Endothelial cell of umbilical vein (primary cell): ENCODE data around the gene KIAA1217.

Experiments used
- EZH2 ChIP-seq: IDR thresholded peaks from 2 replicates; pipeline ENCODE4 v1.6.1; 2012; ENCODE audit warnings: borderline replicate concordance, low read depth, mild to moderate bottlenecking, moderate library complexity, low read length, inconsistent platforms; ENCODE audit not compliant: severe bottlenecking
- FOS ChIP-seq: IDR thresholded peaks from 2 replicates; pipeline ENCODE4 v1.6.1; 2011; ENCODE audit warnings: mild to moderate bottlenecking, low read length, moderate library complexity, borderline replicate concordance; ENCODE audit not compliant: insufficient read depth
- POLR2A ChIP-seq: IDR thresholded peaks from 2 replicates; pipeline ENCODE4 v1.6.1; 2012; ENCODE audit warnings: low read depth, mild to moderate bottlenecking, control low read depth, low read length
- POLR2AphosphoS5 ChIP-seq: IDR thresholded peaks from 2 replicates; pipeline ENCODE4 v1.6.1; 2012; ENCODE audit warnings: low read depth, mild to moderate bottlenecking, control low read depth, low read length, moderate library complexity; ENCODE audit not compliant: insufficient read depth
- TF ChIP-seq, protein P1 (sequence below), 2 donors: IDR thresholded peaks; 1 replicate in 1 of 2; 2 replicates in 1 of 2; pipeline ENCODE4 v1.5.1; 2011; ENCODE audit warnings: low read length in 2 of 2, mild to moderate bottlenecking in 2 of 2, moderate library complexity in 2 of 2, control low read depth in 1 of 2, inconsistent platforms in 1 of 2, low read depth in 1 of 2; ENCODE audit not compliant: insufficient read depth in 1 of 2; ENCODE audit errors: extremely low read depth in 1 of 2
- TF ChIP-seq, protein P2 (sequence below): IDR thresholded peaks from 2 replicates; pipeline ENCODE4 v1.6.1; 2011; ENCODE audit not compliant: insufficient read depth, insufficient read length

DNA sequence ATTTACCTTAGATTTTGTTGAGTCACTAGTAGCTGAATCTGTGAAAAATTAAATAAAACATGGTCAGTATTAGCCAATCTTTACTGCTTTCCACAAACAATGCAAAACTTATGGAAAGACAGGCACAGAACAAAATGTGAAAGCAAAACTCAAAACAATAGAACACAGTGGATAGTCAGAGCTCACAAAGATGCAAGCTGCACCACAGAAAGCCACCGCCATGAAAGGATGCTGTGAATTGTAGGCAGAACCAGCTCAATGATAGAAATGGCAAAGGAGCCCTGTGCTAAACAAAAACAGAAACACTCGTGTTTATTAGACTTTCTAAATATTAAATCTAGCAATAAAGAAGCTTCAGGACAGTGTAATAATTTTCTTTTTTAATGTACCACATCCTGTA is 380.3 kb downstream of the KIAA1217 start:
- TF ChIP-seq, protein P1, sequence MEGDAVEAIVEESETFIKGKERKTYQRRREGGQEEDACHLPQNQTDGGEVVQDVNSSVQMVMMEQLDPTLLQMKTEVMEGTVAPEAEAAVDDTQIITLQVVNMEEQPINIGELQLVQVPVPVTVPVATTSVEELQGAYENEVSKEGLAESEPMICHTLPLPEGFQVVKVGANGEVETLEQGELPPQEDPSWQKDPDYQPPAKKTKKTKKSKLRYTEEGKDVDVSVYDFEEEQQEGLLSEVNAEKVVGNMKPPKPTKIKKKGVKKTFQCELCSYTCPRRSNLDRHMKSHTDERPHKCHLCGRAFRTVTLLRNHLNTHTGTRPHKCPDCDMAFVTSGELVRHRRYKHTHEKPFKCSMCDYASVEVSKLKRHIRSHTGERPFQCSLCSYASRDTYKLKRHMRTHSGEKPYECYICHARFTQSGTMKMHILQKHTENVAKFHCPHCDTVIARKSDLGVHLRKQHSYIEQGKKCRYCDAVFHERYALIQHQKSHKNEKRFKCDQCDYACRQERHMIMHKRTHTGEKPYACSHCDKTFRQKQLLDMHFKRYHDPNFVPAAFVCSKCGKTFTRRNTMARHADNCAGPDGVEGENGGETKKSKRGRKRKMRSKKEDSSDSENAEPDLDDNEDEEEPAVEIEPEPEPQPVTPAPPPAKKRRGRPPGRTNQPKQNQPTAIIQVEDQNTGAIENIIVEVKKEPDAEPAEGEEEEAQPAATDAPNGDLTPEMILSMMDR (IDR thresholded peaks at IDR 0.05; ENCODE audit: extremely low read depth in 1 of 2, insufficient read depth in 1 of 2, low read depth in 1 of 2, low read length in 2 of 2), result no peak
- no peak for TF ChIP-seq FOS
- TF ChIP-seq EZH2, result no peak
- TF ChIP-seq, protein P2, sequence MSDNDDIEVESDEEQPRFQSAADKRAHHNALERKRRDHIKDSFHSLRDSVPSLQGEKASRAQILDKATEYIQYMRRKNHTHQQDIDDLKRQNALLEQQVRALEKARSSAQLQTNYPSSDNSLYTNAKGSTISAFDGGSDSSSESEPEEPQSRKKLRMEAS, result no peak
- TF ChIP-seq POLR2A, result no peak
- no peak for TF ChIP-seq POLR2AphosphoS5
